WI38 (cell line): ENCODE results near the gene THAP8.

Experiments
- H3K4me3 ChIP-seq: 2 replicates; pipeline ENCODE4 v1.5.1; 2011; ENCODE audit warnings: low read depth, mild to moderate bottlenecking, control low read depth, low read length
- TF ChIP-seq, protein P1 (sequence below): IDR thresholded peaks from 2 replicates; pipeline ENCODE4 v1.5.1; 2012; ENCODE audit warnings: low read depth, mild to moderate bottlenecking, control low read depth, low read length

The THAP8 gene

DNA sequence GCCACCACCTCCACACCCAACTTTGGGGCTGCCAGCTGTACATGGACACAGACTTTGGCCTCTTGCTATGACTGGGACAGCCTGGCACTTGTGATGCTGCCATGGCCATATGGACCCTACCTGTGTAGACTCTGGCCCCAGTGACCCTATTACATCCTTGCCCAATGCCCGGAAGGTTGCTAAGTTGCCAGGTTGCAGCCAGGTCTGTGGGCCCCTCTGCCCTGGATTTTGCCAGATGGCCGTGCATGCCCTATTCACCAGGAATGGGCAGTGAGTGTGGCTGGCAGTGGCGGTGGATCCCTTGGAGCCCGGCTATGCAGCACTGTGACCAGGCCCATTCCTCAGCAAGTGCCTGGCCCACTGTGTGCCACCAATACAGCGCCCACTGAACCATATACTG lies 68.0 kb downstream of the THAP8 start:
- TF ChIP-seq, protein P1, sequence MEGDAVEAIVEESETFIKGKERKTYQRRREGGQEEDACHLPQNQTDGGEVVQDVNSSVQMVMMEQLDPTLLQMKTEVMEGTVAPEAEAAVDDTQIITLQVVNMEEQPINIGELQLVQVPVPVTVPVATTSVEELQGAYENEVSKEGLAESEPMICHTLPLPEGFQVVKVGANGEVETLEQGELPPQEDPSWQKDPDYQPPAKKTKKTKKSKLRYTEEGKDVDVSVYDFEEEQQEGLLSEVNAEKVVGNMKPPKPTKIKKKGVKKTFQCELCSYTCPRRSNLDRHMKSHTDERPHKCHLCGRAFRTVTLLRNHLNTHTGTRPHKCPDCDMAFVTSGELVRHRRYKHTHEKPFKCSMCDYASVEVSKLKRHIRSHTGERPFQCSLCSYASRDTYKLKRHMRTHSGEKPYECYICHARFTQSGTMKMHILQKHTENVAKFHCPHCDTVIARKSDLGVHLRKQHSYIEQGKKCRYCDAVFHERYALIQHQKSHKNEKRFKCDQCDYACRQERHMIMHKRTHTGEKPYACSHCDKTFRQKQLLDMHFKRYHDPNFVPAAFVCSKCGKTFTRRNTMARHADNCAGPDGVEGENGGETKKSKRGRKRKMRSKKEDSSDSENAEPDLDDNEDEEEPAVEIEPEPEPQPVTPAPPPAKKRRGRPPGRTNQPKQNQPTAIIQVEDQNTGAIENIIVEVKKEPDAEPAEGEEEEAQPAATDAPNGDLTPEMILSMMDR = no peak
- H3K4me3 ChIP-seq = no peak overlapping the region
